TTC549 (cell line): ENCODE measurements around the gene TNPO1.
"Not testable (repeated sequence)": the region's sequence is repeated elsewhere in the genome, so short reads cannot be mapped to it uniquely, and the experiment has no call there.

Experiments used
- FAIRE-seq: peaks from 2 replicates; lab custom pipeline; 2012; peaks lifted over from hg19 to GRCh38; lab: Jason Lieb, UNC

The TNPO1 gene

GRCh38 chr5:72816284-72817075, at the start of gene TNPO1:
TNPO1 (plus strand) TSS chr5:72816661; CDS start chr5:72816738, 77 bp downstream.
- FAIRE-seq, result no peak

- FAIRE-seq, result no peak
Observed at GRCh38 chr5:72767289-72768010, 49.0 kb upstream of the TNPO1 start.

- FAIRE-seq, result no peak
Observed at GRCh38 chr5:72770266-72770665, 46.2 kb upstream of the TNPO1 start.

- no peak for FAIRE-seq
Observed at GRCh38 chr5:72776684-72777083, 39.8 kb upstream of the TNPO1 start.

- no peak for FAIRE-seq
Observed at GRCh38 chr5:72779520-72779919, 36.9 kb upstream of the TNPO1 start.

- FAIRE-seq, result no peak
Observed at GRCh38 chr5:72783354-72783753, 33.1 kb upstream of the TNPO1 start.

- no peak for FAIRE-seq
Observed at GRCh38 chr5:72784129-72784528, 32.3 kb upstream of the TNPO1 start.

- FAIRE-seq, result no peak
Observed at GRCh38 chr5:72785801-72786200, 30.7 kb upstream of the TNPO1 start.

- no peak for FAIRE-seq
Observed at GRCh38 chr5:72786676-72787075, 29.8 kb upstream of the TNPO1 start.

- FAIRE-seq, result no peak
Observed at GRCh38 chr5:72788866-72789505, 27.5 kb upstream of the TNPO1 start.

GRCh38 chr5:72790186-72790585, 26.3 kb upstream of the TNPO1 start:
- FAIRE-seq, result no peak

GRCh38 chr5:72792662-72793061, 23.8 kb upstream of the TNPO1 start:
- FAIRE-seq, result not testable (repeated sequence)

GRCh38 chr5:72796001-72796400, 20.5 kb upstream of the TNPO1 start:
- FAIRE-seq, result no peak

GRCh38 chr5:72799721-72800120, 16.7 kb upstream of the TNPO1 start:
- no peak for FAIRE-seq

- FAIRE-seq, result not testable (repeated sequence)
Observed at GRCh38 chr5:72808637-72809036, 7.8 kb upstream of the TNPO1 start.

GRCh38 chr5:72811849-72812248, 4.6 kb upstream of the TNPO1 start:
- FAIRE-seq, result no peak

- no peak for FAIRE-seq
Observed at GRCh38 chr5:72812488-72812887, 4.0 kb upstream of the TNPO1 start.

GRCh38 chr5:72814104-72814503, 2.4 kb upstream of the TNPO1 start:
- no peak for FAIRE-seq

GRCh38 chr5:72814864-72815263, 1.6 kb upstream of the TNPO1 start:
- no peak for FAIRE-seq

- no peak for FAIRE-seq
Observed at GRCh38 chr5:72815580-72816283, 729 bp upstream of the TNPO1 start.

- FAIRE-seq, result no peak
Observed at GRCh38 chr5:72817076-72817481, 618 bp downstream of the TNPO1 start.

GRCh38 chr5:72817671-72818266, 1.3 kb downstream of the TNPO1 start:
- FAIRE-seq, result no peak
